OCI-LY1 (cell line): ENCODE data around the gene SFN.
"Not testable (repeated sequence)": the region's sequence is repeated elsewhere in the genome, so short reads cannot be mapped to it uniquely, and the experiment has no call there.

ENCODE experiments used
- H2AFZ ChIP-seq: fragments of 200-600 bp; sonication (generic), shearing (Covaris generic); 2 replicates; pipeline ENCODE4 v1.6.0; 2014; ENCODE audit warnings: antibody characterized with exemption, mild to moderate bottlenecking, low read length
- H3F3A ChIP-seq: fragments of 200-600 bp; sonication (generic), shearing (Covaris generic); 2 replicates; pipeline ENCODE4 v1.6.0; 2014; ENCODE audit warnings: mild to moderate bottlenecking, antibody characterized with exemption, low read length, moderate library complexity; ENCODE audit not compliant: insufficient read depth
- H3K27ac ChIP-seq: fragments of 200-600 bp; sonication (generic); 2 replicates; pipeline ENCODE4 v1.5.1; 2014; ENCODE audit warnings: low read length, mixed run types, mild to moderate bottlenecking, low read depth; ENCODE audit not compliant: poor library complexity, severe bottlenecking
- H3K27me3 ChIP-seq: fragments of 200-600 bp; sonication (generic); 2 replicates; pipeline ENCODE4 v1.6.0; 2014; ENCODE audit warnings: antibody characterized with exemption, mild to moderate bottlenecking, low read length, moderate library complexity; ENCODE audit not compliant: insufficient read depth
- H3K36me3 ChIP-seq: fragments of 200-600 bp; sonication (generic); 2 replicates; pipeline ENCODE4 v1.6.1; 2014; ENCODE audit warnings: mild to moderate bottlenecking, antibody characterized with exemption, low read length, moderate library complexity, mixed read lengths; ENCODE audit not compliant: insufficient read depth
- H3K4me1 ChIP-seq: fragments of 200-600 bp; sonication (generic); 2 replicates; pipeline ENCODE4 v1.5.1; 2014; ENCODE audit warnings: mild to moderate bottlenecking, low read length, moderate library complexity; ENCODE audit not compliant: insufficient read depth, severe bottlenecking
- H3K4me2 ChIP-seq: fragments of 200-600 bp; sonication (generic), shearing (Covaris generic); 2 replicates; pipeline ENCODE4 v1.6.1; 2014; ENCODE audit warnings: low read length
- H3K4me3 ChIP-seq: fragments of 200-600 bp; sonication (generic); 2 replicates; pipeline ENCODE4 v1.5.1; 2014; ENCODE audit warnings: low read length, low read depth, mild to moderate bottlenecking, mixed read lengths; ENCODE audit not compliant: poor library complexity, severe bottlenecking
- H3K79me2 ChIP-seq: fragments of 200-600 bp; shearing (Covaris generic); 2 replicates; pipeline ENCODE4 v1.6.1; 2016; ENCODE audit warnings: mixed run types, low read length, mixed read lengths; ENCODE audit not compliant: insufficient read depth
- H3K9ac ChIP-seq: fragments of 200-600 bp; sonication (generic), shearing (Covaris generic); 2 replicates; pipeline ENCODE4 v1.6.1; 2014; ENCODE audit warnings: mild to moderate bottlenecking, low read length, mixed read lengths
- H3K9me2 ChIP-seq: fragments of 200-600 bp; sonication (generic), shearing (Covaris generic); 2 replicates; pipeline ENCODE4 v1.6.1; 2014; ENCODE audit warnings: low read depth, mild to moderate bottlenecking, low read length, mixed read lengths
- H3K9me3 ChIP-seq: fragments of 200-600 bp; shearing (Covaris generic); 2 replicates; pipeline ENCODE4 v1.6.1; 2014; ENCODE audit warnings: low read length, mixed read lengths
- H4K20me1 ChIP-seq: fragments of 200-600 bp; sonication (generic), shearing (Covaris generic); 2 replicates; pipeline ENCODE4 v1.6.0; 2016; ENCODE audit warnings: mild to moderate bottlenecking, low read length; ENCODE audit not compliant: insufficient read depth
- CTCF ChIP-seq: fragments of 200-600 bp; sonication (generic), shearing (Covaris generic); IDR thresholded peaks from 2 replicates; pipeline ENCODE4 v1.5.1; 2017; ENCODE audit warnings: mild to moderate bottlenecking, antibody characterized with exemption, low read length, moderate library complexity, mixed read lengths
- EZH2 ChIP-seq: fragments of 200-600 bp; sonication (generic), shearing (Covaris generic); IDR thresholded peaks from 2 replicates; pipeline ENCODE4 v1.8.0; 2017; ENCODE audit warnings: borderline replicate concordance, mixed run types, mild to moderate bottlenecking, antibody characterized with exemption, low read length, moderate library complexity, mixed read lengths

Gene SFN

GRCh38 chr1:26874896-26875295 lies 11.9 kb downstream of the SFN start:
- Histone ChIP-seq H4K20me1 (no peaks in the 10 kb centered on the region), H3K9me3 (no peaks in the 10 kb centered on the region), H3K79me2 (no peaks in the 10 kb centered on the region), H3K36me3 (peaks cover 28% of the 10 kb centered on the region; the same call in 1 of the 2 replicates), H3K27ac (no peak overlapping the region), H3K9ac (no peak overlapping the region), H3K9me2 (no peaks in the 10 kb centered on the region), H3K4me2 (no peak overlapping the region), H3K4me1 (peaks cover 7% of the 10 kb centered on the region), H3F3A (no peaks in the 10 kb centered on the region), H3K27me3 (no peaks in the 10 kb centered on the region), H2AFZ (no peak overlapping the region), H3K4me3 (no peak overlapping the region)
- TF ChIP-seq EZH2 (no peak), CTCF (no peak)

- no peak for TF ChIP-seq CTCF
- TF ChIP-seq EZH2, result no peak
- H3K4me1 ChIP-seq, result peaks cover 7% of the 10 kb centered on the region
- H3K9ac ChIP-seq, result no peak overlapping the region; the same call in 1 of the 2 replicates
- no peak overlapping the region for H2AFZ ChIP-seq
- no peaks in the 10 kb centered on the region for H3K9me3 ChIP-seq
- no peaks in the 10 kb centered on the region for H3K9me2 ChIP-seq
- no peaks in the 10 kb centered on the region for H3K79me2 ChIP-seq
- peaks cover 48% of the 10 kb centered on the region for H3K36me3 ChIP-seq
- H3F3A ChIP-seq, result no peaks in the 10 kb centered on the region
- H4K20me1 ChIP-seq, result no peaks in the 10 kb centered on the region
- H3K4me3 ChIP-seq, result no peak overlapping the region
- peak overlapping the region; percentile 25; the same call in 1 of the 2 replicates for H3K4me2 ChIP-seq
- H3K27me3 ChIP-seq, result no peaks in the 10 kb centered on the region
- peak overlapping the region; percentile 37 for H3K27ac ChIP-seq
Observed at GRCh38 chr1:26877326-26877725, 14.4 kb downstream of the SFN start.

GRCh38 chr1:26879793-26880192 lies 16.8 kb downstream of the SFN start:
- Histone ChIP-seq H3K4me3 (no peak overlapping the region), H3K27ac (no peak overlapping the region), H3F3A (no peaks in the 10 kb centered on the region), H3K4me1 (peaks cover 7% of the 10 kb centered on the region), H3K36me3 (peaks cover 72% of the 10 kb centered on the region), H3K4me2 (no peak overlapping the region), H3K9me2 (no peaks in the 10 kb centered on the region), H3K79me2 (no peaks in the 10 kb centered on the region), H2AFZ (no peak overlapping the region), H3K9ac (no peak overlapping the region), H3K9me3 (no peaks in the 10 kb centered on the region), H4K20me1 (no peaks in the 10 kb centered on the region), H3K27me3 (no peaks in the 10 kb centered on the region)
- no peak for TF ChIP-seq CTCF
- TF ChIP-seq EZH2, result no peak

GRCh38 chr1:26881611-26882010 lies 18.7 kb downstream of the SFN start:
- not testable (repeated sequence) for H2AFZ ChIP-seq, H3K9me3 ChIP-seq, H3K27ac ChIP-seq, H3K4me2 ChIP-seq, H4K20me1 ChIP-seq, H3K27me3 ChIP-seq, H3K9me2 ChIP-seq, H3K4me1 ChIP-seq, H3K9ac ChIP-seq, H3K79me2 ChIP-seq, H3K4me3 ChIP-seq, H3F3A ChIP-seq
- peaks cover 86% of the 10 kb centered on the region for H3K36me3 ChIP-seq
